CD4-positive, alpha-beta T cell (primary cell): ENCODE data around the gene TRAPPC2. TPM values are rescaled to one million over a fixed set of nuclear protein-coding genes. Genes with fewer than 3 reads are reported as not detected.

ENCODE experiments used
- ATAC-seq: fragments of 200-7000 bp; cut with Tn5 transposase; one replicate; pipeline ENCODE4 v1.10.0; 2022; ENCODE audit warnings: mild to moderate bottlenecking; ENCODE audit not compliant: poor library complexity
- CTCF ChIA-PET: fragments of 350-600 bp; sonication (Branson Sonifier 250); formaldehyde crosslinking; loops from one replicate; lab custom pipeline; 2021; ENCODE audit warnings: antibody characterized with exemption, inconsistent platforms; lab: Charles Lee
- POLR2A ChIA-PET: fragments of 350-600 bp; sonication (Branson Sonifier 250); formaldehyde crosslinking; loops from one replicate; lab custom pipeline; 2021; ENCODE audit warnings: antibody characterized with exemption, inconsistent platforms; lab: Charles Lee
- DNase-seq, 14 experiments: peaks; one replicate each; pipeline ENCODE4 v3.0.0-alpha.2; 2013 to 2020; ENCODE audit warnings: mixed read lengths in 2 of 14
- H3K27ac ChIP-seq, 2 donors: one replicate each; pipeline versions ENCODE4 v1.5.1 to v1.7.0; 2013; ENCODE audit warnings: low read length in 2 of 2, low read depth in 1 of 2, mild to moderate bottlenecking in 1 of 2
- H3K27me3 ChIP-seq, 2 experiments: 1 replicate in 1 of 2; 2 replicates in 1 of 2; pipeline versions ENCODE4 v1.6.1 to v1.7.0; 2013; ENCODE audit warnings: low read length in 2 of 2, control low read depth in 1 of 2, mild to moderate bottlenecking in 1 of 2, moderate library complexity in 1 of 2; ENCODE audit not compliant: insufficient read depth in 2 of 2, control insufficient read depth in 1 of 2
- H3K36me3 ChIP-seq: one replicate; pipeline ENCODE4 v1.6.1; 2013; ENCODE audit warnings: low read length, control low read depth; ENCODE audit not compliant: insufficient read depth
- H3K4me1 ChIP-seq: one replicate; pipeline ENCODE4 v1.6.1; 2013; ENCODE audit warnings: low read length, control low read depth; ENCODE audit not compliant: insufficient read depth
- H3K4me3 ChIP-seq: one replicate; pipeline ENCODE4 v1.5.1; 2013; ENCODE audit warnings: mild to moderate bottlenecking, low read length, moderate library complexity
- H3K9me3 ChIP-seq, 2 experiments: 1 replicate in 1 of 2; 2 replicates in 1 of 2; pipeline versions ENCODE4 v1.6.1 to v1.7.0; 2013; ENCODE audit warnings: low read length in 2 of 2, mild to moderate bottlenecking in 2 of 2, control low read depth in 1 of 2, moderate library complexity in 1 of 2; ENCODE audit not compliant: control insufficient read depth in 1 of 2, insufficient read depth in 1 of 2
- H3K27ac Mint-ChIP-seq: one replicate; pipeline ENCODE4 v1.8.0; 2020; ENCODE audit warnings: mixed read lengths
- H3K27me3 Mint-ChIP-seq: one replicate; pipeline ENCODE4 v1.8.0; 2021; ENCODE audit warnings: mixed read lengths
- H3K36me3 Mint-ChIP-seq: one replicate; pipeline ENCODE4 v1.8.0; 2021; ENCODE audit warnings: low read depth, mixed read lengths
- H3K4me1 Mint-ChIP-seq: one replicate; pipeline ENCODE4 v1.8.0; 2021; ENCODE audit warnings: low read depth, mixed read lengths
- H3K4me3 Mint-ChIP-seq: one replicate; pipeline ENCODE4 v1.8.0; 2020; ENCODE audit warnings: mild to moderate bottlenecking, mixed read lengths
- H3K9me3 Mint-ChIP-seq: one replicate; pipeline ENCODE4 v1.8.0; 2020; ENCODE audit warnings: mixed read lengths
- intact Hi-C, 2 experiments: fragments of 100-400 bp; cut with DNase I in 1 of 2; cut with micrococcal nuclease in 1 of 2; formaldehyde crosslinking; loops; one replicate each; pipeline versions ENCODE4 v1.15.1 to v1.9.0; 2023 to 2025; cut with DNase I, micrococcal nuclease
- polyA plus RNA-seq, 2 donors: library from polyadenylated mRNA; unstranded; fragments of 120-200 nt; gene quantifications; one replicate each; pipeline ENCODE4 v1.2.1, GENCODE V29; 2013
- total RNA-seq, 174 experiments: library from RNA in 2 of 174; stranded (reverse) in 2 of 174; gene quantifications; one replicate each; pipeline ENCODE4 v1.2.3 and lab custom pipeline; 2021 to 2026
- TF ChIP-seq, protein P1 (sequence below): fragments of 200-600 bp; IDR thresholded peaks from one replicate; pipeline ENCODE4 v1.8.0; 2022; ENCODE audit warnings: antibody characterized with exemption, mild to moderate bottlenecking

TRAPPC2 gene
- total RNA-seq, result 10 to 100 TPM; 21.4 to 22.3 TPM
- 21.7 TPM for polyA plus RNA-seq (2013, experiment 1 of 2)
- polyA plus RNA-seq (2013, experiment 2 of 2), result 18.0 TPM
- 16.3 to 62.5 (median 38.6) reads per million in 172 experiments for total RNA-seq (lab: John Stamatoyannopoulos, UW)

- Mint-ChIP-seq H3K4me3 (peak within 1 kb of the TSS; percentile 99), H3K36me3 (peaks cover 62% of the 10 kb centered on the region), H3K9me3 (no peaks in the 10 kb centered on the region), H3K27me3 (no peaks in the 10 kb centered on the region), H3K4me1 (peaks cover 56% of the 10 kb centered on the region), H3K27ac (peak within 1 kb of the TSS; percentile 100)
- peaks cover 19% of the 10 kb centered on the region for H3K4me1 ChIP-seq
- H3K36me3 ChIP-seq, result peaks cover 14% of the 10 kb centered on the region
- CTCF ChIA-PET, result interaction anchor here (0.5 to 1.9 kb wide), 8 partner anchors 10 to 788 kb away, joined by 3 to 5 read pairs (median 4); partner anchors contain the start of gene RAB9A
- POLR2A ChIA-PET, result interaction anchor here (0.8 to 6.4 kb wide), 27 partner anchors 8 to 1600 kb away, joined by 3 to 105 read pairs (median 7); partner anchors contain the start of genes GEMIN8, RAB9A, TCEANC and TMSB4X
- H3K27ac ChIP-seq, result peak within 1 kb of the TSS; percentile 96 to 99
- TF ChIP-seq, protein P1, sequence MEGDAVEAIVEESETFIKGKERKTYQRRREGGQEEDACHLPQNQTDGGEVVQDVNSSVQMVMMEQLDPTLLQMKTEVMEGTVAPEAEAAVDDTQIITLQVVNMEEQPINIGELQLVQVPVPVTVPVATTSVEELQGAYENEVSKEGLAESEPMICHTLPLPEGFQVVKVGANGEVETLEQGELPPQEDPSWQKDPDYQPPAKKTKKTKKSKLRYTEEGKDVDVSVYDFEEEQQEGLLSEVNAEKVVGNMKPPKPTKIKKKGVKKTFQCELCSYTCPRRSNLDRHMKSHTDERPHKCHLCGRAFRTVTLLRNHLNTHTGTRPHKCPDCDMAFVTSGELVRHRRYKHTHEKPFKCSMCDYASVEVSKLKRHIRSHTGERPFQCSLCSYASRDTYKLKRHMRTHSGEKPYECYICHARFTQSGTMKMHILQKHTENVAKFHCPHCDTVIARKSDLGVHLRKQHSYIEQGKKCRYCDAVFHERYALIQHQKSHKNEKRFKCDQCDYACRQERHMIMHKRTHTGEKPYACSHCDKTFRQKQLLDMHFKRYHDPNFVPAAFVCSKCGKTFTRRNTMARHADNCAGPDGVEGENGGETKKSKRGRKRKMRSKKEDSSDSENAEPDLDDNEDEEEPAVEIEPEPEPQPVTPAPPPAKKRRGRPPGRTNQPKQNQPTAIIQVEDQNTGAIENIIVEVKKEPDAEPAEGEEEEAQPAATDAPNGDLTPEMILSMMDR, result no peak
- no peaks in the 10 kb centered on the region for H3K9me3 ChIP-seq
- DNase-seq (peak; percentile 81 to 95 (median 87)), ATAC-seq (peak; percentile 86)
- H3K27me3 ChIP-seq, result no peaks in the 10 kb centered on the region
- H3K4me3 ChIP-seq, result peak within 1 kb of the TSS; percentile 92
- intact Hi-C loops, result loop anchor here (5.0 to 10.0 kb wide), 4 partner anchors 37 to 1600 kb away; partner anchors contain the start of genes PIGA (in 1 of the 2) and TCEANC (in 1 of the 2)
Measured at GRCh38 chrX:13734278-13735172, at the start of gene TRAPPC2, which contains the start of gene OFD1. Gene TRAPPC2 (minus strand): TSS chrX:13734620. CDS start chrX:13719963, 14,657 bp downstream. Gene OFD1 (plus strand): TSS chrX:13734748. CDS start chrX:13735072, 324 bp downstream.

GRCh38 chrX:13780868-13781427 is 46.5 kb upstream of the TRAPPC2 start:
- Mint-ChIP-seq H3K4me3 (no peak overlapping the region), H3K36me3 (peaks cover 6% of the 10 kb centered on the region), H3K4me1 (no peaks in the 10 kb centered on the region), H3K27me3 (no peaks in the 10 kb centered on the region), H3K27ac (peak overlapping the region; percentile 49), H3K9me3 (no peaks in the 10 kb centered on the region)
- intact Hi-C loops, result no loop called here
- Histone ChIP-seq H3K9me3 (no peaks in the 10 kb centered on the region), H3K4me1 (no peaks in the 10 kb centered on the region), H3K36me3 (peaks cover under 1% of the 10 kb centered on the region), H3K27me3 (no peaks in the 10 kb centered on the region), H3K27ac (no peak overlapping the region), H3K4me3 (no peak overlapping the region)
- ChIA-PET POLR2A (no interaction called here), CTCF (no interaction called here)
- TF ChIP-seq, protein P1, result no peak
- DNase-seq, result no peak
- ATAC-seq, result no peak

DNA sequence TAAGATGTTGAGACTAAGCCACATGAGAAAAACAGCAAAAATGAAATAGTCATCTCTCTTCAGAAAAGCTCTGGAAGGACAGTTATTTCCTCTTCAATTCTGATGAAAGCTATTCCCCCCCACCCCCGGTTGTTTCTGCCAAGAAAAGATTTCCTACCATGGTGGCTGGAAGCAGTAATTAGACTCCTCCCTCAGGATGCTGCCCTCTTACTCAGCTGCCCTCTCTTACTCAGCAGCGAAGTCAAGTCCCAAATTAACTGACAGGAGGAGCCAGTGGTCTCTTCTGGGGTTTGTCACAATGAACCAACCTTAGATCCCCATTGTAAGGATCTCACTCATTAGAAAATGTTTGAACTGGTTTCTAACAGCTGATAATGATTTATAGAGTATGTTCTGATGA is 44.5 kb upstream of the TRAPPC2 start:
- POLR2A ChIA-PET, result no interaction called here
- intact Hi-C loops, result no loop called here
- ATAC-seq, result no peak
- CTCF ChIA-PET, result no interaction called here
- H3K27ac Mint-ChIP-seq, result no peak overlapping the region
- no peak overlapping the region for H3K27ac ChIP-seq
- H3K4me3 Mint-ChIP-seq, result no peak overlapping the region
- no peaks in the 10 kb centered on the region for H3K27me3 ChIP-seq
- H3K4me1 Mint-ChIP-seq, result no peaks in the 10 kb centered on the region
- no peak for DNase-seq
- H3K27me3 Mint-ChIP-seq, result no peaks in the 10 kb centered on the region
- peaks cover 24% of the 10 kb centered on the region for H3K36me3 Mint-ChIP-seq
- no peaks in the 10 kb centered on the region for H3K9me3 ChIP-seq
- H3K4me1 ChIP-seq, result no peaks in the 10 kb centered on the region
- no peak overlapping the region for H3K4me3 ChIP-seq
- peaks cover 17% of the 10 kb centered on the region for H3K36me3 ChIP-seq
- TF ChIP-seq, protein P1, result no peak
- no peaks in the 10 kb centered on the region for H3K9me3 Mint-ChIP-seq
